Measurements from ENCODE around the gene TMEM150B. TPM values are rescaled to one million over a fixed set of nuclear protein-coding genes. Genes with fewer than 3 reads are reported as not detected.
A peak's percentile ranks its signal among the peaks of the same experiment; 100 is the strongest.

Gene TMEM150B
- total and polyA plus RNA-seq, 2 of the 13 experiments (the other 11 are each of a cell fraction or from before 2014, with no cell fraction given), result 1.3 to 1.8 TPM

GRCh38 chr19:55339105-55339888 lies 14.2 kb upstream of the TMEM150B start, which contains the start of gene KMT5C (continued):
- TF ChIP-seq GLI4 (CRISPR knock-in tag; IDR thresholded peaks at IDR 0.05; ENCODE audit: borderline replicate concordance) (no peak), MNT (IDR thresholded peaks at IDR 0.05) (peak; percentile 54; the same call in 1 of the 2 replicates), FOXC1 (CRISPR knock-in tag; IDR thresholded peaks at IDR 0.05; ENCODE audit: borderline replicate concordance) (0 out of 2 replicates have a peak, but pooled peaks have one; percentile 23), PITX1 (CRISPR knock-in tag; IDR thresholded peaks at IDR 0.05) (peak; percentile 66), ZNF143 (CRISPR knock-in tag; IDR thresholded peaks at IDR 0.05) (no peak), ZNF263 (CRISPR knock-in tag; IDR thresholded peaks at IDR 0.05) (no peak), CSRNP2 (CRISPR knock-in tag; conservative IDR thresholded peaks at IDR 0.05; ENCODE audit: low read depth) (no peak), GABPB1 (CRISPR knock-in tag; IDR thresholded peaks at IDR 0.05) (peak; percentile 74), ZNF460 (CRISPR knock-in tag; IDR thresholded peaks at IDR 0.05; ENCODE audit: borderline replicate concordance) (no peak), ZNF446 (CRISPR knock-in tag; IDR thresholded peaks at IDR 0.05) (no peak), RXRB (CRISPR knock-in tag; IDR thresholded peaks at IDR 0.05; ENCODE audit: borderline replicate concordance) (peak; percentile 44), U2AF2 (IDR thresholded peaks at IDR 0.05; ENCODE audit: low read depth, low read length) (0 out of 2 replicates have a peak, but pooled peaks have one; percentile 61), SKIL (CRISPR knock-in tag; IDR thresholded peaks at IDR 0.05; ENCODE audit: borderline replicate concordance) (no peak), ZBED4 (CRISPR knock-in tag; IDR thresholded peaks at IDR 0.05; ENCODE audit: borderline replicate concordance) (peak; percentile 98), KLF13 (CRISPR knock-in tag; IDR thresholded peaks at IDR 0.05) (no peak), GMEB1 (CRISPR knock-in tag; IDR thresholded peaks at IDR 0.05; ENCODE audit: borderline replicate concordance) (peak; percentile 28; the same call in 1 of the 2 replicates)

Data from HepG2 (cell line).